DMS79 treated with DMSO at 0.1 percent for 48 hours (cell line): ENCODE measurements around the gene SH3RF2.

Experiments
- DNase-seq: peaks from one replicate; lab custom pipeline; 2025; lab: John Stamatoyannopoulos, UW

SH3RF2 gene

GRCh38 chr5:145922059-145922458 lies 14.3 kb upstream of the SH3RF2 start:
- DNase-seq = no peak

- no peak for DNase-seq
These were observed 13.0 kb upstream of the SH3RF2 start for GRCh38 chr5:145923405-145923804.

GRCh38 chr5:145924849-145925248 lies 11.5 kb upstream of the SH3RF2 start:
- DNase-seq = no peak

GRCh38 chr5:145925353-145925752 lies 11.0 kb upstream of the SH3RF2 start:
- no peak for DNase-seq

GRCh38 chr5:145925803-145926202 lies 10.6 kb upstream of the SH3RF2 start:
- no peak for DNase-seq

- no peak for DNase-seq
These were observed 4.7 kb upstream of the SH3RF2 start for GRCh38 chr5:145931718-145932117.

- DNase-seq = no peak
These were observed 2.1 kb upstream of the SH3RF2 start for GRCh38 chr5:145934276-145934675.

- DNase-seq = no peak
These were observed 1.3 kb downstream of the SH3RF2 start for GRCh38 chr5:145937432-145938250.

GRCh38 chr5:145938776-145939539 lies 2.6 kb downstream of the SH3RF2 start:
- no peak for DNase-seq

- DNase-seq = no peak
These were observed 3.2 kb downstream of the SH3RF2 start for GRCh38 chr5:145939540-145940065.

- DNase-seq = no peak
These were observed 4.7 kb downstream of the SH3RF2 start for GRCh38 chr5:145941096-145941447.

- no peak for DNase-seq
These were observed 5.2 kb downstream of the SH3RF2 start for GRCh38 chr5:145941448-145942130.

- DNase-seq = no peak
These were observed 5.8 kb downstream of the SH3RF2 start for GRCh38 chr5:145942201-145942600.

- no peak for DNase-seq
These were observed 6.4 kb downstream of the SH3RF2 start for GRCh38 chr5:145942749-145943148.

- no peak for DNase-seq
These were observed 7.3 kb downstream of the SH3RF2 start for GRCh38 chr5:145943674-145944121.

- DNase-seq = no peak
These were observed 8.0 kb downstream of the SH3RF2 start for GRCh38 chr5:145944328-145944727.

- no peak for DNase-seq
These were observed 9.3 kb downstream of the SH3RF2 start for GRCh38 chr5:145945620-145946111.

- no peak for DNase-seq
These were observed 9.9 kb downstream of the SH3RF2 start for GRCh38 chr5:145946112-145946861.

GRCh38 chr5:145947581-145947980 lies 11.2 kb downstream of the SH3RF2 start:
- DNase-seq = no peak

- no peak for DNase-seq
These were observed 11.7 kb downstream of the SH3RF2 start for GRCh38 chr5:145948047-145948446.

- no peak for DNase-seq
These were observed 12.5 kb downstream of the SH3RF2 start for GRCh38 chr5:145948921-145949320.

GRCh38 chr5:145949474-145949873 lies 13.1 kb downstream of the SH3RF2 start:
- DNase-seq = no peak
